MCF 10A (cell line): ENCODE results near the gene C4orf36. TPM values are rescaled to one million over a fixed set of nuclear protein-coding genes. Genes with fewer than 3 reads are reported as not detected.

ENCODE experiments used
- BruUV-seq: library from RNA; stranded (reverse); fragments of 400-500 nt; replicated peaks from 2 replicates; lab custom pipeline; 2021; lab: Mats Ljungman, UMichigan
- CTCF ChIA-PET: fragments of 300-600 bp; sonication (Branson Sonifier 250); formaldehyde crosslinking; extraction: SDS; loops from one replicate; lab custom pipeline; 2021; ENCODE audit warnings: antibody characterized with exemption, inconsistent platforms; lab: Yijun Ruan, JAX
- POLR2A ChIA-PET: fragments of 300-600, 350-650 bp; sonication (Branson Sonifier 250); formaldehyde crosslinking; extraction: SDS; loops from one replicate; lab custom pipeline; 2020; ENCODE audit warnings: antibody characterized with exemption, inconsistent platforms; lab: Yijun Ruan, JAX
- DNase-seq: peaks from one replicate; pipeline ENCODE4 v3.0.0-alpha.2; 2018; ENCODE audit not compliant: unreplicated experiment
- H3K27ac Mint-ChIP-seq: one replicate; pipeline ENCODE4 v1.8.0; 2022; ENCODE audit warnings: mild to moderate bottlenecking, low read depth, mixed read lengths; ENCODE audit not compliant: unreplicated experiment
- H3K27me3 Mint-ChIP-seq: one replicate; pipeline ENCODE4 v1.8.0; 2022; ENCODE audit warnings: mixed read lengths; ENCODE audit not compliant: insufficient read depth, unreplicated experiment
- H3K36me3 Mint-ChIP-seq: one replicate; pipeline ENCODE4 v1.8.0; 2022; ENCODE audit warnings: mild to moderate bottlenecking, moderate library complexity, mixed read lengths; ENCODE audit not compliant: insufficient read depth, unreplicated experiment
- H3K4me1 Mint-ChIP-seq: one replicate; pipeline ENCODE4 v1.8.0; 2022; ENCODE audit warnings: mixed read lengths; ENCODE audit not compliant: insufficient read depth, unreplicated experiment
- H3K4me3 Mint-ChIP-seq: one replicate; pipeline ENCODE4 v1.8.0; 2022; ENCODE audit warnings: mild to moderate bottlenecking, moderate library complexity, mixed read lengths; ENCODE audit not compliant: unreplicated experiment
- H3K9me3 Mint-ChIP-seq: one replicate; pipeline ENCODE4 v1.8.0; 2022; ENCODE audit warnings: mixed read lengths; ENCODE audit not compliant: unreplicated experiment
- intact Hi-C: fragments of 100-400 bp; cut with micrococcal nuclease; formaldehyde crosslinking; loops from 2 replicates; pipeline ENCODE4 v1.14.1; 2022
- total RNA-seq: library from RNA; stranded (reverse); gene quantifications from 2 replicates; pipeline ENCODE4 v1.2.3, GENCODE V29; 2022
- TF ChIP-seq, protein P1 (sequence below): fragments of 200-600 bp; IDR thresholded peaks from one replicate; pipeline ENCODE4 v1.8.0; 2022; ENCODE audit warnings: antibody characterized with exemption, mild to moderate bottlenecking; ENCODE audit not compliant: unreplicated experiment

C4orf36 gene
- total RNA-seq, 1 experiment from 2014 or later: 2.9 TPM

DNA sequence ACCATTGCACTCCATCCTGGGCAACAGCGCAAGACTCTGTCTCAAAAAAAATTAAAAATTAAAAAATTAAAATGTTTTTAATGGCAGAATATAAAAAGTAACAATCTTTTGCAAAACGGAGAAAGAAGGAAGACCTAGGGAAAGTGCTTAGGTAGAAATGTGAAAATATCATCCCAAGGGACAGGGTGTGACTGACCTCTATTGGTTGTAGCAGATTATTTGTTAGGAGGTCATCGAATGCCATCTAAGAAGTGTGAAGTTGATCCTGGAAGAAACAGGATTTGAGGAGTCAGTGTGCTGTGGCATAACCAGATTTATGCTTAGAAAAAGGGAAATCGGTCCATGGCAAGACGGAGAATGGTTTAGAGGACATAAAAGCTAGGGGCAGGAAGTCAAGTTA is 18.1 kb upstream of the C4orf36 start:
- Mint-ChIP-seq H3K9me3 (no peaks in the 10 kb centered on the region), H3K4me3 (no peak overlapping the region), H3K27me3 (no peaks in the 10 kb centered on the region), H3K27ac (no peak overlapping the region), H3K36me3 (no peaks in the 10 kb centered on the region), H3K4me1 (peaks cover 7% of the 10 kb centered on the region)
- TF ChIP-seq, protein P1, sequence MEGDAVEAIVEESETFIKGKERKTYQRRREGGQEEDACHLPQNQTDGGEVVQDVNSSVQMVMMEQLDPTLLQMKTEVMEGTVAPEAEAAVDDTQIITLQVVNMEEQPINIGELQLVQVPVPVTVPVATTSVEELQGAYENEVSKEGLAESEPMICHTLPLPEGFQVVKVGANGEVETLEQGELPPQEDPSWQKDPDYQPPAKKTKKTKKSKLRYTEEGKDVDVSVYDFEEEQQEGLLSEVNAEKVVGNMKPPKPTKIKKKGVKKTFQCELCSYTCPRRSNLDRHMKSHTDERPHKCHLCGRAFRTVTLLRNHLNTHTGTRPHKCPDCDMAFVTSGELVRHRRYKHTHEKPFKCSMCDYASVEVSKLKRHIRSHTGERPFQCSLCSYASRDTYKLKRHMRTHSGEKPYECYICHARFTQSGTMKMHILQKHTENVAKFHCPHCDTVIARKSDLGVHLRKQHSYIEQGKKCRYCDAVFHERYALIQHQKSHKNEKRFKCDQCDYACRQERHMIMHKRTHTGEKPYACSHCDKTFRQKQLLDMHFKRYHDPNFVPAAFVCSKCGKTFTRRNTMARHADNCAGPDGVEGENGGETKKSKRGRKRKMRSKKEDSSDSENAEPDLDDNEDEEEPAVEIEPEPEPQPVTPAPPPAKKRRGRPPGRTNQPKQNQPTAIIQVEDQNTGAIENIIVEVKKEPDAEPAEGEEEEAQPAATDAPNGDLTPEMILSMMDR: no peak
- ChIA-PET CTCF (interaction anchor here (0.7 to 1.7 kb wide), 6 partner anchors 10 to 388 kb away, joined by 3 to 5 read pairs (median 5); no protein-coding TSS in a partner anchor), POLR2A (interaction anchor here (0.8 to 1.6 kb wide), 2 partner anchors 11 to 25 kb away, joined by 3 to 5 read pairs; no protein-coding TSS in a partner anchor)
- DNase-seq: no peak
- no TSS peak for BruUV-seq
- intact Hi-C loops: no loop called here

GRCh38 chr4:86909546-86910295 is 17.5 kb upstream of the C4orf36 start:
- peaks cover 7% of the 10 kb centered on the region for H3K4me1 Mint-ChIP-seq
- H3K36me3 Mint-ChIP-seq: no peaks in the 10 kb centered on the region
- intact Hi-C loops: no loop called here
- no peak overlapping the region for H3K27ac Mint-ChIP-seq
- H3K27me3 Mint-ChIP-seq: no peaks in the 10 kb centered on the region
- no peak overlapping the region for H3K4me3 Mint-ChIP-seq
- BruUV-seq: no TSS peak
- H3K9me3 Mint-ChIP-seq: no peaks in the 10 kb centered on the region
- no peak for DNase-seq
- TF ChIP-seq, protein P1: no peak
- ChIA-PET CTCF (interaction anchor here (0.6 to 1.7 kb wide), 10 partner anchors 9 to 411 kb away, joined by 3 to 6 read pairs (median 4); no protein-coding TSS in a partner anchor), POLR2A (interaction anchor here (0.8 kb wide), 1 partner anchor 26 kb away, joined by 3 read pairs; no protein-coding TSS in a partner anchor)

- intact Hi-C loops: no loop called here
- Mint-ChIP-seq H3K9me3 (no peaks in the 10 kb centered on the region), H3K36me3 (peaks cover 4% of the 10 kb centered on the region), H3K27ac (peak overlapping the region; percentile 63), H3K4me1 (peaks cover 7% of the 10 kb centered on the region), H3K4me3 (no peak overlapping the region), H3K27me3 (no peaks in the 10 kb centered on the region)
- no TSS peak for BruUV-seq
- CTCF ChIA-PET: interaction anchor here (0.7 to 1.7 kb wide), 4 partner anchors 50 to 410 kb away, joined by 3 to 4 read pairs (median 4); no protein-coding TSS in a partner anchor
- POLR2A ChIA-PET: interaction anchor here (0.6 kb wide), 2 partner anchors 65 to 705 kb away, joined by 3 to 4 read pairs; no protein-coding TSS in a partner anchor
- DNase-seq: no peak
- TF ChIP-seq, protein P1: no peak
These were observed 16.0 kb upstream of the C4orf36 start for GRCh38 chr4:86908251-86908657.

GRCh38 chr4:86901864-86902263 is 9.6 kb upstream of the C4orf36 start:
- BruUV-seq: no TSS peak
- Mint-ChIP-seq H3K4me3 (no peak overlapping the region), H3K27ac (no peak overlapping the region), H3K36me3 (peaks cover 6% of the 10 kb centered on the region), H3K9me3 (peaks cover 7% of the 10 kb centered on the region), H3K27me3 (no peaks in the 10 kb centered on the region), H3K4me1 (no peaks in the 10 kb centered on the region)
- no peak for DNase-seq
- TF ChIP-seq, protein P1: no peak
- ChIA-PET CTCF (interaction anchor here (0.6 to 2.9 kb wide), 4 partner anchors 8 to 404 kb away, joined by 3 to 17 read pairs (median 4); no protein-coding TSS in a partner anchor), POLR2A (interaction anchor here (0.6 to 1.2 kb wide), 2 partner anchors 403 to 463 kb away, joined by 3 to 6 read pairs; no protein-coding TSS in a partner anchor)
- intact Hi-C loops: no loop called here
